Upper lobe of left lung (tissue), 6 donors: ENCODE measurements around the gene KLC1. TPM values are rescaled to one million over a fixed set of nuclear protein-coding genes. Genes with fewer than 3 reads are reported as not detected.

ENCODE experiments used
- ATAC-seq, 2 donors: fragments of 200-7000 bp; cut with Tn5 transposase; one replicate each; pipeline ENCODE4 v1.9.1; 2022; ENCODE audit warnings: mild to moderate bottlenecking in 2 of 2, moderate library complexity in 2 of 2; ENCODE audit not compliant: low FRiP score in 2 of 2
- DNase-seq, 2 donors: peaks; one replicate each; pipeline ENCODE4 v3.0.0-alpha.2; 2019 to 2020
- H3K27ac ChIP-seq, 4 donors: fragments of 200-600 bp; sonication (generic); one replicate each; pipeline ENCODE4 v1.5.1; 2016 to 2019
- H3K27me3 ChIP-seq, 4 donors: fragments of 200-600 bp; sonication (generic); one replicate each; pipeline ENCODE4 v1.5.1; 2017 to 2019
- H3K36me3 ChIP-seq, 4 donors: fragments of 200-600 bp; sonication (generic); one replicate each; pipeline ENCODE4 v1.5.1; 2016 to 2019
- H3K4me1 ChIP-seq, 4 donors: fragments of 200-600 bp; sonication (generic); one replicate each; pipeline ENCODE4 v1.5.1; 2018 to 2019
- H3K4me3 ChIP-seq, 4 donors: fragments of 200-600 bp; sonication (generic); one replicate each; pipeline ENCODE4 v1.5.1; 2017 to 2019; ENCODE audit warnings: mild to moderate bottlenecking in 2 of 4, moderate library complexity in 1 of 4
- H3K9me3 ChIP-seq, 4 donors: fragments of 200-600 bp; sonication (generic); one replicate each; pipeline ENCODE4 v1.5.1; 2018 to 2019
- CTCF ChIP-seq, 6 experiments: fragments of 450-650 bp in 4 of 6; fragments of 200-600 bp in 2 of 6; sonication (generic) in 2 of 6; IDR thresholded peaks; one replicate each; pipeline ENCODE4 v1.5.1; 2016 to 2019; ENCODE audit warnings: antibody characterized with exemption in 6 of 6
- EP300 ChIP-seq, 4 donors: sonication (generic); formaldehyde crosslinking; IDR thresholded peaks; one replicate each; pipeline ENCODE4 v1.5.1; 2017; ENCODE audit warnings: antibody characterized with exemption in 4 of 4, control low read depth in 2 of 4
- POLR2A ChIP-seq, 4 donors: fragments of 450-650 bp; IDR thresholded peaks; one replicate each; pipeline ENCODE4 v1.5.1; 2016 to 2017; ENCODE audit warnings: antibody characterized with exemption in 4 of 4, mild to moderate bottlenecking in 2 of 4
- POLR2AphosphoS5 ChIP-seq, 2 donors: sonication (generic); formaldehyde crosslinking; IDR thresholded peaks; one replicate each; pipeline ENCODE4 v1.5.1; 2017; ENCODE audit warnings: antibody characterized with exemption in 2 of 2
- WGBS, 2 donors: methylation state at CpG; one replicate each; pipeline ENCODE4 v1.1.5; 2017 to 2018; 5-methylcytosine and 5-hydroxymethylcytosine counted together
- total RNA-seq, 6 donors: library from RNA; depleted of rRNA in 4 of 6; stranded (reverse); fragments of >200 nt in 4 of 6; gene quantifications; one replicate each; pipeline versions ENCODE4 v1.1.0 to v1.2.1, GENCODE V29; 2016 to 2021
- donor health status: DM: no; HTN: no; CAD: no; lungs with moderate emphysema.
- donor health status: DM: no; HTN: yes; CAD: no; lungs with severe emphysema.

KLC1 gene
- total RNA-seq, 6 donors from 2014 or later = 175 to 614 (median 267) TPM

- peaks cover 16 to 54% (median 42%) of the 10 kb centered on the region in 4 donors for H3K4me1 ChIP-seq
- H3K4me3 ChIP-seq = no peak overlapping the region
- H3K9me3 ChIP-seq = no peaks in the 10 kb centered on the region
- WGBS, 2 donors = 49 to 60% methylated on average over 2 to 3 of the region's 3 CpGs
- H3K36me3 ChIP-seq = peaks cover 9 to 84% (median 65%) of the 10 kb centered on the region in 4 donors
- no peaks in the 10 kb centered on the region for H3K27me3 ChIP-seq
- peak overlapping the region in 3 of 4 donors; percentile 1 to 66 (median 58) for H3K27ac ChIP-seq
- TF ChIP-seq EP300 (IDR thresholded peaks at IDR 0.05) (no peak), CTCF (IDR thresholded peaks at IDR 0.05) (no peak), POLR2A (IDR thresholded peaks at IDR 0.05) (no peak)
- ATAC-seq (no peak), DNase-seq (no peak)
Observed at GRCh38 chr14:103697206-103697602, 68.2 kb downstream of the KLC1 start.

GRCh38 chr14:103697603-103698379, 68.8 kb downstream of the KLC1 start:
- ATAC-seq = no peak
- Histone ChIP-seq H3K36me3 (peaks cover 10 to 84% (median 68%) of the 10 kb centered on the region in 4 donors), H3K9me3 (no peaks in the 10 kb centered on the region), H3K4me3 (no peak overlapping the region), H3K4me1 (peaks cover 16 to 53% (median 40%) of the 10 kb centered on the region in 4 donors), H3K27ac (peak overlapping the region in 3 of 4 donors; percentile 1 to 66 (median 58)), H3K27me3 (no peaks in the 10 kb centered on the region)
- WGBS, 2 donors = 82 to 85% methylated on average over 4 to 6 of the region's 14 CpGs
- no peak for TF ChIP-seq EP300 (IDR thresholded peaks at IDR 0.05)
- TF ChIP-seq POLR2AphosphoS5 (IDR thresholded peaks at IDR 0.05) = no peak
- no peak for TF ChIP-seq POLR2A (IDR thresholded peaks at IDR 0.05)
- no peak for TF ChIP-seq CTCF (IDR thresholded peaks at IDR 0.05)
- DNase-seq = no peak

GRCh38 chr14:103698380-103699260, 69.6 kb downstream of the KLC1 start:
- TF ChIP-seq POLR2A (IDR thresholded peaks at IDR 0.05) (no peak), CTCF (IDR thresholded peaks at IDR 0.05) (no peak), EP300 (IDR thresholded peaks at IDR 0.05) (no peak), POLR2AphosphoS5 (IDR thresholded peaks at IDR 0.05) (no peak)
- no peak overlapping the region for H3K4me3 ChIP-seq
- ATAC-seq (no peak), DNase-seq (peak; percentile 59 to 89)
- H3K4me1 ChIP-seq = peaks cover 16 to 50% (median 36%) of the 10 kb centered on the region in 4 donors
- WGBS, 2 donors = 79 to 80% methylated on average over 3 to 30 of the region's 33 CpGs
- no peaks in the 10 kb centered on the region for H3K27me3 ChIP-seq
- no peaks in the 10 kb centered on the region for H3K9me3 ChIP-seq
- H3K36me3 ChIP-seq = peaks cover 15 to 84% (median 67%) of the 10 kb centered on the region in 4 donors
- H3K27ac ChIP-seq = peak overlapping the region in 3 of 4 donors; percentile 30 to 66 (median 58)

GRCh38 chr14:103699261-103699661, 70.2 kb downstream of the KLC1 start:
- DNase-seq (no peak), ATAC-seq (no peak)
- H3K4me3 ChIP-seq = no peak overlapping the region
- peaks cover 16 to 54% (median 35%) of the 10 kb centered on the region in 4 donors for H3K4me1 ChIP-seq
- H3K27me3 ChIP-seq = no peaks in the 10 kb centered on the region
- H3K9me3 ChIP-seq = no peaks in the 10 kb centered on the region
- H3K27ac ChIP-seq = no peak overlapping the region
- 95% methylated on average over 17 of the region's 17 CpGs; no CpG with 5 or more reads in 1 of the 2 donors for WGBS, 2 donors
- no peak for TF ChIP-seq CTCF (IDR thresholded peaks at IDR 0.05)
- H3K36me3 ChIP-seq = peaks cover 11 to 84% (median 63%) of the 10 kb centered on the region in 4 donors
